ENCODE measurements around the gene C2CD2L. TPM values are rescaled to one million over a fixed set of nuclear protein-coding genes. Genes with fewer than 3 reads are reported as not detected.

The C2CD2L gene
- total and polyA plus RNA-seq, 10 of the 15 experiments (the other 5 are each of a cell fraction or from before 2014, with no cell fraction given), result 0.21 to 9.6 (median 5.1) TPM

DNA sequence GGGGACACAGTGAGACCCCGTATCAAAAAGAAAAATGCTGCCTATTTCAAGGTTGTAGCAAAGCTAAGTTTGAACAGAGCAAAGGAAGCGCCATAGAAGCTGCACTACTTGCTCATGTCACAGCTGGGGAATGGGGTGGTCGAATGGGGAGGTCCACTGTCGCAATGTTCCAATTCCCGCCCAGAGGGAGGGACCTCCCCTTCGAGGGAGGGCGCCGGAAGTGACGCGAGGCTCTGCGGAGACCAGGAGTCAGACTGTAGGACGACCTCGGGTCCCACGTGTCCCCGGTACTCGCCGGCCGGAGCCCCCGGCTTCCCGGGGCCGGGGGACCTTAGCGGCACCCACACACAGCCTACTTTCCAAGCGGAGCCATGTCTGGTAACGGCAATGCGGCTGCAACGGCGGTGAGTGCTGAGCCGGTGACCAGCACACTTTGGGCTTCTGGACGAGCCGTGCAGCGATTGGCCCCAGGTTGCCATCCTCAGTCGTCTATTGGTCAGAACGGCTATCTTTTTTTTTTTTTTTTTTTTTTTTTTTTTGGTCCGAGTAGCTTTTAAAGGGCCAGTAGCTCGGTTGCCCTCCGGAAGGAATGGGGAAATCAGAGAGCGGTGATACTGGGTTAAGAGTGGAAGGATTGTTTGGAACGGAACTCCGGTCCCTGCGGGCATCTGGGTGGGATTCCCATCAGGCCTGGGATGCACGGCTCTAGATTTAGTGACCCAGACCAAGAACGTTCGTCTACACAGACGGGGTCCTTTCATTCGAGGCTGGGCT is 22.3 kb upstream of the C2CD2L start, which contains the start of gene HMBS (continued):
- TF ChIP-seq, protein P1, sequence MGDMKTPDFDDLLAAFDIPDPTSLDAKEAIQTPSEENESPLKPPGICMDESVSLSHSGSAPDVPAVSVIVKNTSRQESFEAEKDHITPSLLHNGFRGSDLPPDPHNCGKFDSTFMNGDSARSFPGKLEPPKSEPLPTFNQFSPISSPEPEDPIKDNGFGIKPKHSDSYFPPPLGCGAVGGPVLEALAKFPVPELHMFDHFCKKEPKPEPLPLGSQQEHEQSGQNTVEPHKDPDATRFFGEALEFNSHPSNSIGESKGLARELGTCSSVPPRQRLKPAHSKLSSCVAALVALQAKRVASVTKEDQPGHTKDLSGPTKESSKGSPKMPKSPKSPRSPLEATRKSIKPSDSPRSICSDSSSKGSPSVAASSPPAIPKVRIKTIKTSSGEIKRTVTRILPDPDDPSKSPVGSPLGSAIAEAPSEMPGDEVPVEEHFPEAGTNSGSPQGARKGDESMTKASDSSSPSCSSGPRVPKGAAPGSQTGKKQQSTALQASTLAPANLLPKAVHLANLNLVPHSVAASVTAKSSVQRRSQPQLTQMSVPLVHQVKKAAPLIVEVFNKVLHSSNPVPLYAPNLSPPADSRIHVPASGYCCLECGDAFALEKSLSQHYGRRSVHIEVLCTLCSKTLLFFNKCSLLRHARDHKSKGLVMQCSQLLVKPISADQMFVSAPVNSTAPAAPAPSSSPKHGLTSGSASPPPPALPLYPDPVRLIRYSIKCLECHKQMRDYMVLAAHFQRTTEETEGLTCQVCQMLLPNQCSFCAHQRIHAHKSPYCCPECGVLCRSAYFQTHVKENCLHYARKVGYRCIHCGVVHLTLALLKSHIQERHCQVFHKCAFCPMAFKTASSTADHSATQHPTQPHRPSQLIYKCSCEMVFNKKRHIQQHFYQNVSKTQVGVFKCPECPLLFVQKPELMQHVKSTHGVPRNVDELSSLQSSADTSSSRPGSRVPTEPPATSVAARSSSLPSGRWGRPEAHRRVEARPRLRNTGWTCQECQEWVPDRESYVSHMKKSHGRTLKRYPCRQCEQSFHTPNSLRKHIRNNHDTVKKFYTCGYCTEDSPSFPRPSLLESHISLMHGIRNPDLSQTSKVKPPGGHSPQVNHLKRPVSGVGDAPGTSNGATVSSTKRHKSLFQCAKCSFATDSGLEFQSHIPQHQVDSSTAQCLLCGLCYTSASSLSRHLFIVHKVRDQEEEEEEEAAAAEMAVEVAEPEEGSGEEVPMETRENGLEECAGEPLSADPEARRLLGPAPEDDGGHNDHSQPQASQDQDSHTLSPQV (IDR thresholded peaks at IDR 0.05), result no peak
- no peak for TF ChIP-seq SMAD1 (IDR thresholded peaks at IDR 0.05; ENCODE audit: low read depth, partially characterized antibody)
- TF ChIP-seq HDAC6 (IDR thresholded peaks at IDR 0.05; ENCODE audit: unreplicated experiment), result no peak
- no peak for TF ChIP-seq MTA2 (IDR thresholded peaks at IDR 0.05; ENCODE audit: low read depth)
- TF ChIP-seq CBX3 (IDR thresholded peaks at IDR 0.05; ENCODE audit: borderline replicate concordance, low read depth), result no peak
- TF ChIP-seq E4F1 (IDR thresholded peaks at IDR 0.05; ENCODE audit: borderline replicate concordance, partially characterized antibody), result peak; percentile 51
- 0 out of 2 replicates have a peak, but pooled peaks have one; percentile 49 for TF ChIP-seq HDGF (IDR thresholded peaks at IDR 0.05)
- TF ChIP-seq, protein P2, sequence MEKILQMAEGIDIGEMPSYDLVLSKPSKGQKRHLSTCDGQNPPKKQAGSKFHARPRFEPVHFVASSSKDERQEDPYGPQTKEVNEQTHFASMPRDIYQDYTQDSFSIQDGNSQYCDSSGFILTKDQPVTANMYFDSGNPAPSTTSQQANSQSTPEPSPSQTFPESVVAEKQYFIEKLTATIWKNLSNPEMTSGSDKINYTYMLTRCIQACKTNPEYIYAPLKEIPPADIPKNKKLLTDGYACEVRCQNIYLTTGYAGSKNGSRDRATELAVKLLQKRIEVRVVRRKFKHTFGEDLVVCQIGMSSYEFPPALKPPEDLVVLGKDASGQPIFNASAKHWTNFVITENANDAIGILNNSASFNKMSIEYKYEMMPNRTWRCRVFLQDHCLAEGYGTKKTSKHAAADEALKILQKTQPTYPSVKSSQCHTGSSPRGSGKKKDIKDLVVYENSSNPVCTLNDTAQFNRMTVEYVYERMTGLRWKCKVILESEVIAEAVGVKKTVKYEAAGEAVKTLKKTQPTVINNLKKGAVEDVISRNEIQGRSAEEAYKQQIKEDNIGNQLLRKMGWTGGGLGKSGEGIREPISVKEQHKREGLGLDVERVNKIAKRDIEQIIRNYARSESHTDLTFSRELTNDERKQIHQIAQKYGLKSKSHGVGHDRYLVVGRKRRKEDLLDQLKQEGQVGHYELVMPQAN (conservative IDR thresholded peaks at IDR 0.05), result peak; percentile 94
- no peak for TF ChIP-seq EED (IDR thresholded peaks at IDR 0.05; ENCODE audit: low read depth)
- peak; percentile 67; the same call in 1 of the 2 replicates for TF ChIP-seq NBN (IDR thresholded peaks at IDR 0.05)
- no peak; the same call in 1 of the 2 replicates for TF ChIP-seq NR2C1 (IDR thresholded peaks at IDR 0.05)
- no peak for TF ChIP-seq TBL1XR1 (IDR thresholded peaks at IDR 0.05; ENCODE audit: low read depth, low read length)
- TF ChIP-seq RAD51 (IDR thresholded peaks at IDR 0.05), result peak; percentile 77
- no peak for TF ChIP-seq MEF2A (IDR thresholded peaks at IDR 0.05; ENCODE audit: insufficient read depth, low read depth, low read length)
- no peak for TF ChIP-seq CHD2 (IDR thresholded peaks at IDR 0.05; ENCODE audit: borderline replicate concordance, low read depth, low read length)
- TF ChIP-seq, protein P3, sequence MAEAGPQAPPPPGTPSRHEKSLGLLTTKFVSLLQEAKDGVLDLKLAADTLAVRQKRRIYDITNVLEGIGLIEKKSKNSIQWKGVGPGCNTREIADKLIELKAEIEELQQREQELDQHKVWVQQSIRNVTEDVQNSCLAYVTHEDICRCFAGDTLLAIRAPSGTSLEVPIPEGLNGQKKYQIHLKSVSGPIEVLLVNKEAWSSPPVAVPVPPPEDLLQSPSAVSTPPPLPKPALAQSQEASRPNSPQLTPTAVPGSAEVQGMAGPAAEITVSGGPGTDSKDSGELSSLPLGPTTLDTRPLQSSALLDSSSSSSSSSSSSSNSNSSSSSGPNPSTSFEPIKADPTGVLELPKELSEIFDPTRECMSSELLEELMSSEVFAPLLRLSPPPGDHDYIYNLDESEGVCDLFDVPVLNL (IDR thresholded peaks at IDR 0.05; ENCODE audit: low read depth, low read length), result peak; percentile 84
- TF ChIP-seq, protein P4, sequence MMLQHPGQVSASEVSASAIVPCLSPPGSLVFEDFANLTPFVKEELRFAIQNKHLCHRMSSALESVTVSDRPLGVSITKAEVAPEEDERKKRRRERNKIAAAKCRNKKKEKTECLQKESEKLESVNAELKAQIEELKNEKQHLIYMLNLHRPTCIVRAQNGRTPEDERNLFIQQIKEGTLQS (IDR thresholded peaks at IDR 0.05; ENCODE audit: borderline replicate concordance, extremely low read depth, low read depth, low read length), result no peak
- no peak for TF ChIP-seq ZNF622 (IDR thresholded peaks at IDR 0.05)
- TF ChIP-seq RCOR1 (conservative IDR thresholded peaks at IDR 0.05; ENCODE audit: low read depth, low read length), result no peak
- TF ChIP-seq JUNB (IDR thresholded peaks at IDR 0.05), result no peak
- TF ChIP-seq ZNF384 (IDR thresholded peaks at IDR 0.05; ENCODE audit: borderline replicate concordance, low read depth, low read length), result peak; percentile 100
